Karpas-422 (cell line): ENCODE results near the gene POLD3. TPM values are rescaled to one million over a fixed set of nuclear protein-coding genes. Genes with fewer than 3 reads are reported as not detected.
"Not testable (repeated sequence)": the region's sequence is repeated elsewhere in the genome, so short reads cannot be mapped to it uniquely, and the experiment has no call there.

Experiments used
- DNase-seq: peaks from one replicate; pipeline ENCODE4 v3.0.0-alpha.2; 2015
- H2AFZ ChIP-seq: fragments of 200-600 bp; sonication (generic); 2 replicates; pipeline ENCODE4 v1.6.1; 2014; ENCODE audit warnings: antibody characterized with exemption, low read length, mixed read lengths
- H3K27ac ChIP-seq: fragments of 200-600 bp; sonication (generic); 2 replicates; pipeline ENCODE4 v1.5.1; 2014; ENCODE audit warnings: mild to moderate bottlenecking, low read length, moderate library complexity
- H3K27me3 ChIP-seq: fragments of 200-600 bp; sonication (generic); 2 replicates; pipeline ENCODE4 v1.6.1; 2014; ENCODE audit warnings: low read length, mixed read lengths
- H3K36me3 ChIP-seq: fragments of 200-600 bp; sonication (generic); 2 replicates; pipeline ENCODE4 v1.6.1; 2014; ENCODE audit warnings: low read length, mixed read lengths; ENCODE audit not compliant: insufficient read depth
- H3K4me1 ChIP-seq: fragments of 200-600 bp; sonication (generic); 2 replicates; pipeline ENCODE4 v1.6.1; 2014; ENCODE audit warnings: mild to moderate bottlenecking, low read length, mixed read lengths
- H3K4me2 ChIP-seq: fragments of 200-600 bp; sonication (generic); 2 replicates; pipeline ENCODE4 v1.6.1; 2014; ENCODE audit warnings: low read length, low read depth, mild to moderate bottlenecking; ENCODE audit not compliant: poor library complexity, severe bottlenecking
- H3K4me3 ChIP-seq: fragments of 200-600 bp; sonication (generic); 2 replicates; pipeline ENCODE4 v1.5.1; 2014; ENCODE audit warnings: mild to moderate bottlenecking, antibody characterized with exemption, low read length, mixed read lengths
- H3K79me2 ChIP-seq: fragments of 200-600 bp; sonication (generic); 2 replicates; pipeline ENCODE4 v1.6.1; 2014; ENCODE audit warnings: mild to moderate bottlenecking, low read length, mixed read lengths
- H3K9ac ChIP-seq: fragments of 200-600 bp; sonication (generic); 2 replicates; pipeline ENCODE4 v1.6.0; 2014; ENCODE audit warnings: low read length
- H3K9me2 ChIP-seq: fragments of 200-600 bp; sonication (generic), shearing (Covaris generic); replicated peaks from 2 replicates; pipeline ENCODE4 v1.6.0; 2014; ENCODE audit warnings: mild to moderate bottlenecking, low read length, moderate library complexity; ENCODE audit not compliant: insufficient read depth
- H3K9me3 ChIP-seq: fragments of 300-700, 200-600 bp; sonication (generic); 2 replicates; pipeline ENCODE4 v1.6.1; 2014; ENCODE audit warnings: low read length, mixed read lengths
- H4K20me1 ChIP-seq: fragments of 200-600 bp; sonication (generic); 2 replicates; pipeline ENCODE4 v1.6.1; 2014; ENCODE audit warnings: mild to moderate bottlenecking, antibody characterized with exemption, low read length, low read depth; ENCODE audit not compliant: insufficient read depth
- total RNA-seq: library from RNA; depleted of rRNA; stranded (reverse); fragments of >200 nt; shearing (Covaris generic); gene quantifications from 2 replicates; pipeline ENCODE4 v1.2.3, GENCODE V29; 2014; ENCODE audit warnings: low replicate concordance

Gene POLD3
- total RNA-seq, 1 experiment from 2014 or later = 20.8 TPM

DNA sequence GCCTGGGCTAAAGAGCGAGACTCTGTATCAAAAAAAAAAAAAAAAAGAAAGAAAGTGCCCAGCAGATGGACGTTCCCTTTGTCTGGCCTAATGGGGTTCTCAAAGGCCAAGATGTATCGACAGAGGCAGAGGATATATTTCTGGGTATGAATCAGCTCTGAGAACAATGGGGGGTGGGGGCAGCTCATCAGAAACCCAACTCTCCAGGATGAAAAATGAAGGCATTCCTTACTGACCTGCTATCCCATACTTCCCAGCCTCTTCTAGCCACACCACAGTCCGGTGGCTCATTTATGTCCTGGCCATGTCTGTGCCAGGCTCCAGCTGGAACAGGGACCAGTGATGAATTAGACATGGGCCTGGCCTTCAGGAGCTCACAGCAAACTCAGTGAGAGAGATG lies 15.2 kb upstream of the POLD3 start:
- Histone ChIP-seq H4K20me1 (no peaks in the 10 kb centered on the region), H3K79me2 (no peaks in the 10 kb centered on the region), H3K27me3 (no peaks in the 10 kb centered on the region), H3K4me1 (no peaks in the 10 kb centered on the region), H3K27ac (no peak overlapping the region), H3K9me2 (no peaks in the 10 kb centered on the region), H3K4me3 (no peak overlapping the region), H2AFZ (no peak overlapping the region), H3K9me3 (no peaks in the 10 kb centered on the region), H3K36me3 (no peaks in the 10 kb centered on the region), H3K9ac (no peak overlapping the region), H3K4me2 (no peak overlapping the region)
- DNase-seq = no peak

DNA sequence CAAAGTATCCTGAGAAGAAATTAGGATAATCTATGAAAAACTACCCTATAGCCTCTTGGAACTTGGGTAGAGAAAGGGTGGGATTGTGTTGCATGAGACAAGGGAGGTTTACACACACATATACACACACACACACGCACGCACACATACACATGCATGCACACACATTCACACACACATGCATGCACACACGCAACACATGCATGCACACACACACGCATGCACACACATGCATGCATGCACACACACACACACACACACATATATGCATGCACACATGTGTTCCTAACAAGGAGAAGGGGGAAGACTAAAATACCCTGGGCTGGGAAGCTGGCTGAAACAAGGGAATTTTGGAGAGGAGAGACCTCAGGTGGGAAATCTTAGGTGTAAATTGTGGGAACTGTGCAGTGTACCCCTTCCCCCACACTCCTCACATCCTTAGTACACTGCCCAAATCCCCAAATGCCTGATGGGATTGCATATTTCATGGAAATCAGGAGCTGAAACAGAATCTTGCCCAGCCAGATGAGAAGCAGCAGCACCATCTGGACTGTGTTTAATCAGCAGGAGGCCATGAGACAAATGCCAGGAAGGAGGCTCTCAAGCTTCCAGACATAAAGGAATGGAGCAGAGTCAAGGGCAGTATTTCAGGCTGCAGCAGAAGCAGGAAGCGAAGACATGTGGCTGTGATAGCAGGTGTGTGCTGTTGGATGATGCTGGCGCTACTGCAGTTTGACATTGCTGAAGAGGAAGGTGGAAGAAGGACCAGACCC lies 14.6 kb upstream of the POLD3 start:
- Histone ChIP-seq H3K27me3 (no peaks in the 10 kb centered on the region), H3K79me2 (no peaks in the 10 kb centered on the region), H3K9ac (no peak overlapping the region), H3K9me2 (no peaks in the 10 kb centered on the region), H2AFZ (no peak overlapping the region), H3K4me1 (no peaks in the 10 kb centered on the region), H3K36me3 (no peaks in the 10 kb centered on the region), H4K20me1 (no peaks in the 10 kb centered on the region), H3K9me3 (no peaks in the 10 kb centered on the region), H3K27ac (no peak overlapping the region), H3K4me3 (no peak overlapping the region), H3K4me2 (no peak overlapping the region)
- DNase-seq = no peak

DNA sequence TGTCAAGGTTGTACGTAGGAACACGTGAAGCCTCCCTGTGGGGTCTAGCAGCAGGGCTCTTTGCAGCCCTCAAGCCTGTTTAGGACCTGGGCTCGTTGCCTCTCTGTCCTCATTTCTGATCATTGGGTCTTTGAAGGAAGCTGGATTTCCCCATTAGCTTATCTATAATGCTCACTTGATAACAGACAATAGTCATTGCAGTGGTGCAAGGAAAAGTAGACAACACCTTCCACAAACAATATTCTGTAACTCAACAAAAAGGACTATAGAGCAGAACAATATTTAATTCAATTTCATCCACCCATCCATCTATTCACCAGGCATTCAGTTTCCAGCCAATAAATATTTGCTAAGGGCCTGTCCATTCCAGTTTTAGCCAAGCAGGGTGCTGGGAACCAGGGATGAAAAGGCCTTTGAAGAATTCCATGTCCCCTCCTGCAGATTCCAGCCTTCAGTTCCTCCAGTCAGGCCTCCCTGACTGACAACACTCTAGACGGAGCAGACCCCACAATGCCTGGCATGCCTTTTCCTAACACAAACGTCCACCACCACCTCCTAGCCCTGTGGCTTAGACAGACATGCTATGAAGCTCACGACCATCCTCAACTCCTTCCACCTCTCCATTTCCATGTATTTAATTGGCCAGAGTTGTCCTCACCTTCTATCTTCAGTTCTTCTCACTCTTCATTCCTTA lies 12.7 kb upstream of the POLD3 start:
- no peaks in the 10 kb centered on the region for H3K79me2 ChIP-seq
- no peaks in the 10 kb centered on the region for H3K4me1 ChIP-seq
- H3K4me2 ChIP-seq = no peak overlapping the region
- H3K4me3 ChIP-seq = no peak overlapping the region
- no peaks in the 10 kb centered on the region for H3K9me3 ChIP-seq
- H3K27me3 ChIP-seq = no peaks in the 10 kb centered on the region
- H3K9ac ChIP-seq = no peak overlapping the region
- H2AFZ ChIP-seq = no peak overlapping the region
- H4K20me1 ChIP-seq = no peaks in the 10 kb centered on the region
- no peak overlapping the region for H3K27ac ChIP-seq
- H3K9me2 ChIP-seq = no peaks in the 10 kb centered on the region
- H3K36me3 ChIP-seq = no peaks in the 10 kb centered on the region
- DNase-seq = no peak

DNA sequence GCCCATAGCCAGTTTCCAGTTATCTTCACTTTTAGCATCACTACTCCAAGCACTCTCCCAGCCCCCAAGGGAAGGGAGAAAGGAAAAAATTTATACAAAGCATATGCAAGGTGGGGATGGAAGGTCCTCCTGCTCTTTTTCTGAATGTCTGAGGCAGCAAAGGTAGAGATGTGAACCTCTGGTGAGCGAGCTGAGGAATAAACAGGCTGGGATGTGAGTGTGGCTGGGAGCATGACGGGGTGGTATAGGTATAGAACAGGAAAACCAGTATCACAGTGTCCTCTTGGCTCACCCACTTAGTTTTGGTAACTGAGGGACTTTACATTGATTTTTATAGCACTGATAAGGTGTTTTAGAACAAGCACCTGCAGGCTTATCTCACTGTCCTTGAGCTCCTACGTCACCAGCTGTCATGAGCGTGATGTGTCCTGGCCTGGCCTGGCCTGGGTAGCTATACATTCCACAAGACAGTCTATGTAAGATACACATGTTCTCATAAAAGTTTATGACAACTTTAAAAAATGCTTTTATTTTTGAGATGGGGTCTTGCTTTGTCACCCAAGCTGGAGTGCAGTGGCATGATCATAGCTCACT lies 10.3 kb upstream of the POLD3 start:
- no peaks in the 10 kb centered on the region for H3K9me2 ChIP-seq
- no peaks in the 10 kb centered on the region for H3K36me3 ChIP-seq
- H3K9ac ChIP-seq = no peak overlapping the region
- DNase-seq = no peak
- no peaks in the 10 kb centered on the region for H3K27me3 ChIP-seq
- H2AFZ ChIP-seq = no peak overlapping the region
- no peaks in the 10 kb centered on the region for H3K79me2 ChIP-seq
- no peak overlapping the region for H3K4me2 ChIP-seq
- H4K20me1 ChIP-seq = no peaks in the 10 kb centered on the region
- no peaks in the 10 kb centered on the region for H3K4me1 ChIP-seq
- no peaks in the 10 kb centered on the region for H3K9me3 ChIP-seq
- H3K27ac ChIP-seq = no peak overlapping the region
- H3K4me3 ChIP-seq = no peak overlapping the region

DNA sequence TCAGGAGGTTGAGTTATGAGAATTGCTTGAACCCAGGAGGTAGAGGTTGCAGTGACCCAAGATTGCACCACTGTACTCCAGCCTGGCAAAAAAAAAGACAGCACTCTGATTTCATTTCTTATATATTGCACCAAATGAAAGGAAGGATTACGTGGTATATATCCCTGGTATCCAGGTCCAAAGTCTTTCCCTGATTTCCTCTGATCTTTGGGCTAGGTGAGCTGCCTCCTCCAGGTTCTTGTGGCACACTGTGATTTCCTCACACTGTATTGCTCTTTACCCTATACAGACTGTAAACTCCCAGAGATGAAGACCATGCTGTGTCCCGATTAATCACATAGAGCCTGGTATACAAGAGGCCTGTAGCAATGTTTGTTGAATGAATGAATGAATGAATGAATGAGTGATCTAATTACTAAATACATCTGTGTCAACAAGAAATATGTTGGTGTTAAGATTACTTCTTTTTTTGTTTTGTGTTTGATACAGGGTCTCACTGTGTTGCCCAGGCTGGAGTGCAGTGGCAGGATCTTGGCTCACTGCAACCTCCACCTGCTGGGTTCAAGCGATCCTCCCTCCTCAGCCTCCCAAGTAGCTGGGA lies 9.3 kb upstream of the POLD3 start:
- Histone ChIP-seq H3K79me2 (no peaks in the 10 kb centered on the region), H2AFZ (no peak overlapping the region), H3K4me3 (no peak overlapping the region), H3K9me3 (no peaks in the 10 kb centered on the region), H4K20me1 (no peaks in the 10 kb centered on the region), H3K4me2 (no peak overlapping the region), H3K4me1 (no peaks in the 10 kb centered on the region), H3K27ac (no peak overlapping the region), H3K9me2 (no peaks in the 10 kb centered on the region), H3K9ac (no peak overlapping the region), H3K27me3 (no peaks in the 10 kb centered on the region), H3K36me3 (no peaks in the 10 kb centered on the region)
- DNase-seq = no peak

DNA sequence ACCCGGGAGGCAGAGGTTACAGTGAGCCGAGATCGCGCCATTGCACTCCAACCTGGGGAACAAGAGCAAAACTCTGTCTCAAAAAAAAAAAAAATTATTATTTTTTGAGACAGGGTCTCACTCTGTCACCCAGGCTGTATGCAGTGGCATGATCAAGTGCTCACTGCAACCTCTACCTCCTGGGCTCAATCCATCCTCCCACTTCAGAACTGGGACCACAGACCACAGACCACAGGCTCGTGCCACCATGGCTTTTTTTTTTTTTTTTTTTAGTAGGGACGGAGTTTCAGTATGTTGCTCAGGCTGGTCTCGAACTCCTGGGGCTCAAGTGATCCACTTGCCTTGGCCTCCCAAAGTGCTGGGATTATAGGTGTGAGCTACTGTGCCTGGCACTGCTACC lies 1.9 kb upstream of the POLD3 start:
- not testable (repeated sequence) for H4K20me1 ChIP-seq, H3K9ac ChIP-seq, H3K4me3 ChIP-seq, H3K4me2 ChIP-seq, H3K27ac ChIP-seq, DNase-seq, H2AFZ ChIP-seq, H3K9me2 ChIP-seq, H3K27me3 ChIP-seq, H3K9me3 ChIP-seq
- H3K4me1 ChIP-seq = peaks cover 15% of the 10 kb centered on the region
- peaks cover 15% of the 10 kb centered on the region; the same call in 1 of the 2 replicates for H3K36me3 ChIP-seq
- peaks cover 30% of the 10 kb centered on the region for H3K79me2 ChIP-seq

DNA sequence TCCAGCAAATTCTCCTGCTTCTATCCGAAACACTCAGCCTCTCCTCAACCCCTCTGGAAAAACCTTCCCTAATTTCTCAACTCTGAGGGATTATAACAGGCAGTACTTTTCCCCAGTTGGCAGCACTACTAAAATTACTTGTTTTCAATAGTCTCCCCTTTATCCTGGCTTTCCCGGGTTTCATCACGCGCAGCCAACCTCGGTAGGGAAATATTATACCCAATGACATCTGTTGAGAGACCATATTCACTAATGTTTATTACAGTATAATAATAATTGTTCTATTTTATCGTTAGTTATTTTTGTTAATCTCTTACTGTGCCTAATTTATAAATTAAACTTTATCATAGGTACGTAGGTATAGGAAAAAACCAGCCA lies 330 bp upstream of the POLD3 start:
- Histone ChIP-seq H3K4me2 (peak overlapping the region; percentile 98), H3K27ac (no peak overlapping the region), H3K4me3 (peak overlapping the region; percentile 100)

DNA sequence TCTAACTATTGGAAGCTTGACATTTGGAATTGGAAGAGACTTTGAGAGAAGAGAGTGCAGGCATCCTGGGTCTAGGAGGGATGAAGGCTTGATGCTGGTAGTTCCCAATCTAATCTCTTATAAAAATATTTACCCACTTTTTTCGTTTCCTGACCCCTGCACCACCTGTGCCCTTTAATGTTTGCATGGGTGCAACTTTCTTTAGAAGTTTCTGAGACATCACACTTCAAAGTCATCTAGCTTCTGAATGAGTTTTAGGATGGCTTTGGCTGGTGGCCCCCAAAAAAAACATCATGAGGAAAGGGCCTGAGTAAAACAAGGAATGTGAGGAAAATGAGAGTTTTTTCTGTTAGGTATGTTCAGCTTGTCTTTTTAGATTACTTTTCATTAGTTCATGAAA lies 1.1 kb downstream of the POLD3 start:
- H3K9me3 ChIP-seq = no peaks in the 10 kb centered on the region
- peak overlapping the region; percentile 98 for H3K4me2 ChIP-seq
- no peaks in the 10 kb centered on the region for H4K20me1 ChIP-seq
- no peaks in the 10 kb centered on the region; the same call in 1 of the 2 replicates for H3K9me2 ChIP-seq
- peak overlapping the region; percentile 97 for H3K9ac ChIP-seq
- H3K4me3 ChIP-seq = peak overlapping the region; percentile 100
- peaks cover 33% of the 10 kb centered on the region for H3K36me3 ChIP-seq
- peaks cover 55% of the 10 kb centered on the region for H3K79me2 ChIP-seq
- H3K27me3 ChIP-seq = no peaks in the 10 kb centered on the region
- DNase-seq = no peak
- H2AFZ ChIP-seq = no peak overlapping the region
- H3K27ac ChIP-seq = peak overlapping the region; percentile 65; the same call in 1 of the 2 replicates
- H3K4me1 ChIP-seq = peaks cover 15% of the 10 kb centered on the region

More for the DNA sequence above, 330 bp upstream of the POLD3 start:
- Histone ChIP-seq H3K9ac (peak overlapping the region; percentile 97), H3K9me3 (no peaks in the 10 kb centered on the region), H3K9me2 (no peaks in the 10 kb centered on the region; the same call in 1 of the 2 replicates), H3K4me1 (peaks cover 15% of the 10 kb centered on the region), H2AFZ (peak overlapping the region; percentile 21; the same call in 1 of the 2 replicates), H3K36me3 (peaks cover 24% of the 10 kb centered on the region; the same call in 1 of the 2 replicates), H3K79me2 (peaks cover 42% of the 10 kb centered on the region), H3K27me3 (no peaks in the 10 kb centered on the region), H4K20me1 (no peaks in the 10 kb centered on the region)
- no peak for DNase-seq
